Measurements from ENCODE around the gene LACTBL1.

Gene LACTBL1

GRCh38 chr1:22919341-22920025 lies 53.2 kb downstream of the LACTBL1 start:
- H3K27me3 Mint-ChIP-seq = peaks cover 15% of the 10 kb centered on the region
- H3K4me3 Mint-ChIP-seq = no peak overlapping the region

GRCh38 chr1:22918644-22919043 lies 54.0 kb downstream of the LACTBL1 start:
- Mint-ChIP-seq H3K27me3 (peaks cover 13% of the 10 kb centered on the region), H3K9me3 (no peaks in the 10 kb centered on the region), H3K36me3 (ENCODE audit: low read depth) (no peaks in the 10 kb centered on the region), H3K27ac (no peak overlapping the region), H3K4me1 (ENCODE audit: low read depth) (no peaks in the 10 kb centered on the region), H3K4me3 (no peak overlapping the region)
- intact Hi-C loops (cut with micrococcal nuclease) = no loop called here

More at GRCh38 chr1:22919341-22920025, 53.2 kb downstream of the LACTBL1 start:
- intact Hi-C loops (cut with micrococcal nuclease) = no loop called here
- H3K4me1 Mint-ChIP-seq (ENCODE audit: low read depth) = no peaks in the 10 kb centered on the region
- no peaks in the 10 kb centered on the region for H3K36me3 Mint-ChIP-seq (ENCODE audit: low read depth)
- H3K9me3 Mint-ChIP-seq = no peaks in the 10 kb centered on the region
- no peak overlapping the region for H3K27ac Mint-ChIP-seq

GRCh38 chr1:22917989-22918388 lies 54.7 kb downstream of the LACTBL1 start:
- peaks cover 13% of the 10 kb centered on the region for H3K27me3 Mint-ChIP-seq
- H3K36me3 Mint-ChIP-seq (ENCODE audit: low read depth) = no peaks in the 10 kb centered on the region
- H3K9me3 Mint-ChIP-seq = no peaks in the 10 kb centered on the region
- no peak overlapping the region for H3K27ac Mint-ChIP-seq
- H3K4me3 Mint-ChIP-seq = no peak overlapping the region
- intact Hi-C loops (cut with micrococcal nuclease) = no loop called here
- H3K4me1 Mint-ChIP-seq (ENCODE audit: low read depth) = no peaks in the 10 kb centered on the region

GRCh38 chr1:22916471-22916820 lies 56.2 kb downstream of the LACTBL1 start:
- H3K4me1 Mint-ChIP-seq (ENCODE audit: low read depth) = no peaks in the 10 kb centered on the region
- intact Hi-C loops (cut with micrococcal nuclease) = no loop called here

GRCh38 chr1:22915816-22916470 lies 56.7 kb downstream of the LACTBL1 start:
- no peak overlapping the region for H3K27ac Mint-ChIP-seq
- peaks cover 13% of the 10 kb centered on the region for H3K27me3 Mint-ChIP-seq
- intact Hi-C loops (cut with micrococcal nuclease) = no loop called here
- H3K9me3 Mint-ChIP-seq = no peaks in the 10 kb centered on the region
- H3K4me1 Mint-ChIP-seq (ENCODE audit: low read depth) = no peaks in the 10 kb centered on the region
- no peak overlapping the region for H3K4me3 Mint-ChIP-seq
- H3K36me3 Mint-ChIP-seq (ENCODE audit: low read depth) = no peaks in the 10 kb centered on the region

More at GRCh38 chr1:22916471-22916820, 56.2 kb downstream of the LACTBL1 start:
- Mint-ChIP-seq H3K4me3 (no peak overlapping the region), H3K27ac (no peak overlapping the region), H3K27me3 (peaks cover 13% of the 10 kb centered on the region), H3K9me3 (no peaks in the 10 kb centered on the region), H3K36me3 (ENCODE audit: low read depth) (no peaks in the 10 kb centered on the region)

- H3K4me3 Mint-ChIP-seq = no peak overlapping the region
- no peaks in the 10 kb centered on the region for H3K36me3 Mint-ChIP-seq (ENCODE audit: low read depth)
- intact Hi-C loops (cut with micrococcal nuclease) = no loop called here
- H3K4me1 Mint-ChIP-seq (ENCODE audit: low read depth) = no peaks in the 10 kb centered on the region
- H3K27me3 Mint-ChIP-seq = peaks cover 13% of the 10 kb centered on the region
- no peak overlapping the region for H3K27ac Mint-ChIP-seq
- no peaks in the 10 kb centered on the region for H3K9me3 Mint-ChIP-seq
Measured at GRCh38 chr1:22915231-22915630, 57.4 kb downstream of the LACTBL1 start.

GRCh38 chr1:22914633-22915217 lies 57.9 kb downstream of the LACTBL1 start:
- Mint-ChIP-seq H3K36me3 (ENCODE audit: low read depth) (no peaks in the 10 kb centered on the region), H3K4me1 (ENCODE audit: low read depth) (no peaks in the 10 kb centered on the region), H3K27me3 (peaks cover 13% of the 10 kb centered on the region), H3K4me3 (no peak overlapping the region), H3K27ac (no peak overlapping the region), H3K9me3 (no peaks in the 10 kb centered on the region)
- intact Hi-C loops (cut with micrococcal nuclease) = no loop called here

- H3K9me3 Mint-ChIP-seq = no peaks in the 10 kb centered on the region
- no peak overlapping the region for H3K27ac Mint-ChIP-seq
- intact Hi-C loops (cut with micrococcal nuclease) = no loop called here
- no peak overlapping the region for H3K4me3 Mint-ChIP-seq
- no peaks in the 10 kb centered on the region for H3K4me1 Mint-ChIP-seq (ENCODE audit: low read depth)
- no peaks in the 10 kb centered on the region for H3K36me3 Mint-ChIP-seq (ENCODE audit: low read depth)
- H3K27me3 Mint-ChIP-seq = peaks cover 13% of the 10 kb centered on the region
Measured at GRCh38 chr1:22914156-22914555, 58.5 kb downstream of the LACTBL1 start.

- H3K4me3 Mint-ChIP-seq = no peak overlapping the region
- intact Hi-C loops (cut with micrococcal nuclease) = no loop called here
- H3K9me3 Mint-ChIP-seq = no peaks in the 10 kb centered on the region
- no peaks in the 10 kb centered on the region for H3K4me1 Mint-ChIP-seq (ENCODE audit: low read depth)
- H3K27me3 Mint-ChIP-seq = peaks cover 10% of the 10 kb centered on the region
- no peak overlapping the region for H3K27ac Mint-ChIP-seq
- H3K36me3 Mint-ChIP-seq (ENCODE audit: low read depth) = no peaks in the 10 kb centered on the region
Measured at GRCh38 chr1:22913421-22914141, 59.1 kb downstream of the LACTBL1 start.

- no peak overlapping the region for H3K27ac Mint-ChIP-seq
- no peak overlapping the region for H3K4me3 Mint-ChIP-seq
Measured at GRCh38 chr1:22912311-22912710, 60.4 kb downstream of the LACTBL1 start.

GRCh38 chr1:22910986-22911651 lies 61.5 kb downstream of the LACTBL1 start:
- intact Hi-C loops (cut with micrococcal nuclease) = no loop called here
- Mint-ChIP-seq H3K4me1 (ENCODE audit: low read depth) (no peaks in the 10 kb centered on the region), H3K4me3 (no peak overlapping the region), H3K27me3 (peaks cover 6% of the 10 kb centered on the region), H3K9me3 (no peaks in the 10 kb centered on the region), H3K27ac (no peak overlapping the region), H3K36me3 (ENCODE audit: low read depth) (no peaks in the 10 kb centered on the region)

More at GRCh38 chr1:22912311-22912710, 60.4 kb downstream of the LACTBL1 start:
- H3K36me3 Mint-ChIP-seq (ENCODE audit: low read depth) = no peaks in the 10 kb centered on the region
- H3K27me3 Mint-ChIP-seq = peaks cover 10% of the 10 kb centered on the region
- intact Hi-C loops (cut with micrococcal nuclease) = no loop called here
- H3K4me1 Mint-ChIP-seq (ENCODE audit: low read depth) = no peaks in the 10 kb centered on the region
- no peaks in the 10 kb centered on the region for H3K9me3 Mint-ChIP-seq

GRCh38 chr1:22910286-22910685 lies 62.4 kb downstream of the LACTBL1 start:
- peaks cover 2% of the 10 kb centered on the region for H3K27me3 Mint-ChIP-seq
- intact Hi-C loops (cut with micrococcal nuclease) = no loop called here
- no peak overlapping the region for H3K27ac Mint-ChIP-seq
- H3K9me3 Mint-ChIP-seq = no peaks in the 10 kb centered on the region
- H3K4me1 Mint-ChIP-seq (ENCODE audit: low read depth) = no peaks in the 10 kb centered on the region
- H3K4me3 Mint-ChIP-seq = no peak overlapping the region
- no peaks in the 10 kb centered on the region for H3K36me3 Mint-ChIP-seq (ENCODE audit: low read depth)

- Mint-ChIP-seq H3K36me3 (ENCODE audit: low read depth) (no peaks in the 10 kb centered on the region), H3K9me3 (no peaks in the 10 kb centered on the region), H3K27ac (no peak overlapping the region), H3K4me1 (ENCODE audit: low read depth) (no peaks in the 10 kb centered on the region), H3K4me3 (no peak overlapping the region), H3K27me3 (peaks cover 2% of the 10 kb centered on the region)
- intact Hi-C loops (cut with micrococcal nuclease) = no loop called here
Measured at GRCh38 chr1:22908880-22909426, 63.7 kb downstream of the LACTBL1 start.

All from dendritic cell treated with granulocyte-macrophage colony-stimulating factor and Interleukin-4, amounts not matched to agents 40 ng/mL and 50 ng/mL, for 4 days (primary cell).